KMS-11 (cell line): Measurements from ENCODE around the gene SPEM2.
"Not testable (repeated sequence)": the region's sequence is repeated elsewhere in the genome, so short reads cannot be mapped to it uniquely, and the experiment has no call there.

Source experiments
- H2AFZ ChIP-seq: fragments of 200-600 bp; sonication (generic); 2 replicates; pipeline ENCODE4 v1.6.1; 2016; ENCODE audit warnings: antibody characterized with exemption, mixed run types, low read depth
- H3K27ac ChIP-seq: fragments of 200-600 bp; sonication (generic); 2 replicates; pipeline ENCODE4 v1.6.1; 2016; ENCODE audit warnings: mild to moderate bottlenecking, mixed run types
- H3K27me3 ChIP-seq: fragments of 200-600 bp; sonication (generic); 2 replicates; pipeline ENCODE4 v1.6.1; 2017; ENCODE audit warnings: mild to moderate bottlenecking, low read depth, mixed run types, moderate library complexity; ENCODE audit not compliant: insufficient read depth
- H3K36me3 ChIP-seq: fragments of 200-600 bp; sonication (generic); 2 replicates; pipeline ENCODE4 v1.6.1; 2017; ENCODE audit warnings: mild to moderate bottlenecking, mixed run types; ENCODE audit not compliant: insufficient read depth
- H3K4me1 ChIP-seq: fragments of 200-600 bp; sonication (generic); 2 replicates; pipeline ENCODE4 v1.6.1; 2016; ENCODE audit warnings: mild to moderate bottlenecking, low read depth, mixed run types; ENCODE audit not compliant: poor library complexity, severe bottlenecking
- H3K4me2 ChIP-seq: fragments of 200-600 bp; sonication (generic); 2 replicates; pipeline ENCODE4 v1.7.0; 2016; ENCODE audit warnings: mild to moderate bottlenecking, mixed run types
- H3K4me3 ChIP-seq: fragments of 200-600 bp; sonication (generic); IDR thresholded peaks from 2 replicates; pipeline ENCODE4 v1.6.1; 2017; ENCODE audit warnings: low read depth, low read length, mixed read lengths; ENCODE audit not compliant: insufficient read depth
- H3K79me2 ChIP-seq: fragments of 200-600 bp; sonication (generic); 2 replicates; pipeline ENCODE4 v1.6.1; 2016; ENCODE audit warnings: low read depth, mixed run types; ENCODE audit not compliant: insufficient read depth
- H3K9ac ChIP-seq: fragments of 200-600 bp; sonication (generic); 2 replicates; pipeline ENCODE4 v1.6.1; 2016; ENCODE audit warnings: mild to moderate bottlenecking, mixed run types
- H4K20me1 ChIP-seq: fragments of 200-600 bp; sonication (generic); 2 replicates; pipeline ENCODE4 v1.6.1; 2016; ENCODE audit warnings: mild to moderate bottlenecking, mixed run types; ENCODE audit not compliant: insufficient read depth
- CTCF ChIP-seq: fragments of 200-600 bp; sonication (generic); conservative IDR thresholded peaks from 2 replicates; pipeline ENCODE4 v1.6.1; 2017; ENCODE audit warnings: low read depth, mild to moderate bottlenecking, antibody characterized with exemption, low read length, moderate library complexity, mixed read lengths

SPEM2 gene

GRCh38 chr17:7467498-7467897 lies 42.1 kb downstream of the SPEM2 start:
- no peak for TF ChIP-seq CTCF
- Histone ChIP-seq H3K27me3 (no peaks in the 10 kb centered on the region), H3K36me3 (no peaks in the 10 kb centered on the region), H2AFZ (no peak overlapping the region), H3K79me2 (no peaks in the 10 kb centered on the region), H4K20me1 (no peaks in the 10 kb centered on the region), H3K27ac (no peak overlapping the region), H3K4me3 (no peak overlapping the region), H3K4me1 (no peaks in the 10 kb centered on the region), H3K9ac (no peak overlapping the region), H3K4me2 (no peak overlapping the region)

- Histone ChIP-seq H3K9ac (no peak overlapping the region), H2AFZ (no peak overlapping the region), H3K4me2 (no peak overlapping the region), H3K36me3 (no peaks in the 10 kb centered on the region), H4K20me1 (no peaks in the 10 kb centered on the region), H3K4me1 (no peaks in the 10 kb centered on the region), H3K27me3 (no peaks in the 10 kb centered on the region), H3K27ac (no peak overlapping the region), H3K79me2 (no peaks in the 10 kb centered on the region), H3K4me3 (no peak overlapping the region)
- no peak for TF ChIP-seq CTCF
These were observed 42.9 kb downstream of the SPEM2 start for GRCh38 chr17:7468290-7468689.

- no peak overlapping the region for H3K4me2 ChIP-seq
- no peak overlapping the region for H2AFZ ChIP-seq
- no peak overlapping the region for H3K27ac ChIP-seq
- no peaks in the 10 kb centered on the region for H3K27me3 ChIP-seq
- no peaks in the 10 kb centered on the region for H4K20me1 ChIP-seq
- no peak overlapping the region for H3K4me3 ChIP-seq
- no peaks in the 10 kb centered on the region for H3K79me2 ChIP-seq
- no peaks in the 10 kb centered on the region for H3K4me1 ChIP-seq
- H3K36me3 ChIP-seq: no peaks in the 10 kb centered on the region
- no peak overlapping the region for H3K9ac ChIP-seq
- no peak for TF ChIP-seq CTCF
These were observed 43.5 kb downstream of the SPEM2 start for GRCh38 chr17:7468804-7469389.

GRCh38 chr17:7469843-7470242 lies 44.4 kb downstream of the SPEM2 start:
- H3K79me2 ChIP-seq, H3K4me2 ChIP-seq, H2AFZ ChIP-seq, H3K4me3 ChIP-seq, H3K27me3 ChIP-seq, H3K27ac ChIP-seq, H3K9ac ChIP-seq, H3K4me1 ChIP-seq, H3K36me3 ChIP-seq, H4K20me1 ChIP-seq: not testable (repeated sequence)

GRCh38 chr17:7470457-7470973 lies 45.1 kb downstream of the SPEM2 start:
- not testable (repeated sequence) for H3K4me2 ChIP-seq, H3K4me3 ChIP-seq, H3K9ac ChIP-seq, H2AFZ ChIP-seq, H3K4me1 ChIP-seq, H3K36me3 ChIP-seq, H3K27me3 ChIP-seq, H3K79me2 ChIP-seq, H3K27ac ChIP-seq, H4K20me1 ChIP-seq
